Transverse colon (tissue), 4 donors: ENCODE measurements around the gene GABRR2.

Source experiments
- CTCF ChIP-seq, 5 experiments: fragments of 200-600 bp in 3 of 5; fragments of 450-650 bp in 2 of 5; sonication (generic) in 3 of 5; IDR thresholded peaks; 1 replicate in 2 of 5; 2 replicates in 3 of 5; pipeline ENCODE4 v1.5.1; 2016 to 2017; ENCODE audit warnings: antibody characterized with exemption in 5 of 5, inconsistent platforms in 3 of 5, mild to moderate bottlenecking in 2 of 5, moderate library complexity in 1 of 5
- POLR2AphosphoS5 ChIP-seq, 3 donors: sonication (generic); formaldehyde crosslinking; IDR thresholded peaks; one replicate each; pipeline ENCODE4 v1.6.1; 2016; ENCODE audit warnings: antibody characterized with exemption in 3 of 3

DNA sequence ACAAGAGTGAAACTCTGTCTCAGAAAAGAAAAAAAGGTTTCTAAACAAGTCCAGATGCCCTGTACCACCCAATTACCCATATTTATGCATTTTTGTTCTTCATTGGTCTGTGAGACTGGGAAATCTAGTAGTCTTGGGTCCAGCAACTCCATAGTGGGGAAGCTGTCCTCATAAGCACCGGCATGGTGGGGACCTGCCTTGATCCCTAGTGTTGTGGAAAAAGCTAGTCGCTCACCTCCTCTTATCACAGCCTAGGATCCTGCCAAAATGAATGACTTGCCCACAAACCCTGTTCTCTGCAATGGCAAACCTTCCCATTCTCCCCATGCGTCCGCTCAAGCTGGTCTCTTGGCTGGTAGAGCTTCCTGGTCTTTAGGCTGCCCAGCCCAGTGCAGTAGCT, 59.7 kb downstream of the GABRR2 start:
- TF ChIP-seq POLR2AphosphoS5 (IDR thresholded peaks at IDR 0.05) (no peak), CTCF (IDR thresholded peaks at IDR 0.05) (no peak)
